OCI-M2 (cell line): Measurements from ENCODE around the gene MYO7B.

Source experiments
- DNase-seq: peaks from one replicate; lab custom pipeline; 2025; ENCODE audit not compliant: unreplicated experiment; lab: John Stamatoyannopoulos, UW

MYO7B gene

GRCh38 chr2:127674241-127675209 lies 139.0 kb downstream of the MYO7B start:
- no peak for DNase-seq

DNA sequence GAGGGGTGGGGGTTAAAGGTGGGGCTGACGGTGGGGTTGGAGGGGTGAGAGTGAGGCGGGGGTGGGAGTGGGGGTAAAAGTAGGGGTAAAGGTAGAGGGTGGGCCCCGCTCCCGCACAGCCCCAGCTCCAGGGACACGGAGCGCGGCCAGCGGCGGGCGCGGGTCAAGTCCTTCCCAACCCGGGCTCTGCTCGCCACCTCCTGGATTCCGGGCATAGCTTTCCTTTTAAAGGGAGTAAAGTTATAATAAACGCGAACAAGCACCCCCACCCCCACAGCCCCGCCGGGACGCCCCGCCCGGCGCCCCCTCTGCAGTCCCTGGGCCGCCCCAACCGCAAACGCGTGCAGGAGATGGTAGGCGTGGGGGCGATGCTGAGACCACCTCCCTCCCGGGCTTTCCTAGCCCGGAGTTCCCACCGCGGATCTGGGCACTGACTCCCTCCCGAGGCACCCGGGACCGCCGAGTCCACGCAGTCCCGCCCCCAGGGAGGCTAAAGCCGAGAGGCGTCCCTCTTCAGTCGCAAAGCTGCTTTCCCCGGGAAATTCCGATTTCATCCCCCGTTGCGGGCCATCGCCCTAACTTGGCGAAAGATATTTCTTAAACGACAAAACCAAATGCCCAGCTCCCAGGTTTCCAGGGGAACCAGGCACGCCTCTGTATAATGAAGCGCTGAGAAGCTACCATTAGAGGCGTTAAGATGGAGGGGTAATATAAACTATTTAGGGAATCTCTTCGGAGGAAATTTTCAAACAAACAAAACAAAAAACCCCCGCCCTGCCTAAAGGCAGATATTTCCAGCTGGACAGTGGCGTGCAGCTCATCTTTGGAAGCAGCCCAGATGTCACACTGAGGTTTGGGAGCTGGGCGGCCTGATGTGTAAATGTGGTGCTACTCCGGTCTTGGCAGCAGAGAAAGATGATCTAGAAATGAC lies 140.1 kb downstream of the MYO7B start, which contains the start of gene LIMS2:
LIMS2 (minus strand) TSS at position 200 of the 931 bp plus-strand sequence. CDS start 506 bp downstream, outside the sequence.
- DNase-seq = no peak

DNA sequence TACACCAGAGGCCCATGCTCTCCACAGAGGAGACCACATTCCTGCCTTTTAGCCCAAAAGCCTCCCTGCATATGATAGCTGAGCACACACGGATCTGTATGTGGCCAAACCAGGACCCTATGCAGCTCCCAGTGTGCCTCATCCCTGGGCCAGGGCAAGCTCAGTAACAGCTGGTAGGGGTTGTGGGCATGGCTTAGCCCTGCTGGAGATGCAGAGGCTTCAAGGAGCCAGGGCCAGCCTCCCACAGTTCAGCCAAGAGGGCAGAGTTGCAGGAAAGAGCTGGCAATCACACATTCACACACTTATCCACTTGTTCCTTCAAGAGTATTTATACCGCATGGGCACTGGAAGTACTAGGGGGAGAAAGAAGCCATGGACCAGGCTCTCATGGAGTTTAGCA lies 141.4 kb downstream of the MYO7B start:
- no peak for DNase-seq

GRCh38 chr2:127678531-127678930 lies 143.0 kb downstream of the MYO7B start:
- no peak for DNase-seq

DNA sequence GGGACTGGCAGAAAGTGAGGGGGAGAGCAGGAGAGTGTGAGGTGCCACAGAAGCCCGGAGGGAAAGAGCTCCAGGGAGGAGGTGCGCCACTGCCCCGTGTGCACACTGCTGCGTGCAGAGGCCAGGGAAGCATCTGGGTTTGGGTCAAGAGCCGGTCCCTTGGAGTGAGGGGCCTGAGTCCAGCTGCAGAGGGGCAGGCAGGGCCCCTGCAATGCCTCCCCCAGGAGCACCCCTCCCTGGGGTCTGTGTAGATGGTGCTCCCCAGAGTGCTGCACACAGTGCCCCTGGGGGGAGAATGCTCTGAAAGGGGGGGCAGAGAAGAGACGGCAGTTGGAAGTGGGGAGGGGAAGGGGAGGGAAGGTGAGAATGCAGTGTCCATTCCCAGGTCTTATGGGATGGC lies 143.5 kb downstream of the MYO7B start:
- DNase-seq = no peak

GRCh38 chr2:127679680-127680361 lies 144.3 kb downstream of the MYO7B start:
- no peak for DNase-seq

GRCh38 chr2:127680706-127681287 lies 145.3 kb downstream of the MYO7B start:
- DNase-seq = no peak

DNA sequence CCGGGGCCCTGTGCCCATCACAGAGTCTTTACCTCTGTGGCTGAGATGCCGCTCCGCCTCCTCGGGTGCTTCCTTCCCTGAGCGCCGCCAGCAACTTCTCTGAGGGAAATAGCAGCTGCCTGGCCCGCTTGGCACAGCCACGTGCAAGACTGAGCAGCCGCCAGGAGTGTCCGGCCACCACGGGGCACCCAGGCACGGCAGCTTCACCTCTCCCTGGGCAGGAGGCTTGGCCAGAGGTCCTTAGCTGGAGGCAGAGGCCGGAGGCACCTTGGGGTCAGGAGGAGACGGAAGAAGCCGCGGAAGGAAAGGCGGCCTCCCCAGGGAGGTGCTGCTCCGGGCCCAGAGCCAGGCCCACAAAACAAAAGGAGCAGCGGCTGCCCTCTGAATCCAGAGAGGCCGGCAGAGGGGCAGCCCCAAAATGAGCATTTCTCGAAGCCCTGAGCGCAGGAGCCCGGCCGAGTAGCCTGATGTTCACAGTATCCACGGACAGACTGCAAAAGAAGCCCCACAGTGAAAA lies 145.9 kb downstream of the MYO7B start:
- no peak for DNase-seq

GRCh38 chr2:127681976-127682857 lies 146.7 kb downstream of the MYO7B start:
- no peak for DNase-seq

DNA sequence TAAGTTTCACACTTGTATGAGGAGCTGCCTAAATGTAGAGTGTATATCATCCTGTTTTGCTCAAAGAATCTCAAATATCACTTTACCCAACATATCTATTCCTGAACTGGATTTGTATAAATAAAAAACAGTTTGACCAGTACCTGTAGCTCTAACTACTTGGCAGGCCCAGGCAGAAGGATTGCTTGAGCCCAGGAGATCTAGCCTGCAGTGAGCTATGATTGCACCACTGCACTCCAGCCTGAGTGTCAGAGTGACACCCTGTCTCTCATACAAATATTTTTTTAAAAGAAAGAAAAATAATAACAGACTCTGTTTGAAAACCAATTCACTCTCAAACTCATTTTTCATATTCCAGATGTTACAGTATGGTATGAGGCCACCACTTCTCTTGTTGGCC lies 147.6 kb downstream of the MYO7B start:
- no peak for DNase-seq

DNA sequence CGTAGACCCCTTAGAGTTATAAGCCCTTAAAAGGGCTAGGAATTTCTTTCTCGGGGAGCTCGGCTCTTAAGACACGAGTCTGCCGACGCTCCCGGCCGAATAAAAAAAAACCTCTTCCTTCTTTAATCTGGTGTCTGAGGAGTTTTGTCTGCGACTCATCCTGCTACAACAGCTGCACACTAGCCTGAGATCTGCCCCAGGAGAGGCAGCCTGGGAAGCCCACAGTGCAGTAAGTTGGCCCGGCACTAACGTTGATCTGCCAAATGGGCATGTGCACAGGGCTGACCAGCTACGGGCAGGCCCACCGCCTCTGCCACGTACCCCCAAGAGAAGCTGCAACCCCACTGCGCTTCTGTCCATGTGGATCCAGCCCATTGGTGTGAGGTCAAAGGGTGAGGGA lies 148.3 kb downstream of the MYO7B start:
- no peak for DNase-seq

- DNase-seq = no peak
Measured at GRCh38 chr2:127685410-127686080, 150.1 kb downstream of the MYO7B start.
